HepG2 (cell line): ENCODE measurements around the gene SLC35A2. TPM values are rescaled to one million over a fixed set of nuclear protein-coding genes. Genes with fewer than 3 reads are reported as not detected.

Experiments used
- ATAC-seq: fragments of 200-7000 bp; cut with Tn5 transposase; 3 replicates; pipeline ENCODE4 v1.9.1; 2020; ENCODE audit warnings: mild to moderate bottlenecking, moderate library complexity
- BruUV-seq: library from RNA; stranded (reverse); fragments of 400-500 nt; replicated peaks from 2 replicates; lab custom pipeline; 2021; lab: Mats Ljungman, UMichigan
- CTCF ChIA-PET: fragments of 300-600 bp; formaldehyde crosslinking; extraction: SDS; loops from one replicate; lab custom pipeline; 2021; ENCODE audit warnings: low total read pairs, inconsistent platforms, low intra/inter-chr PET ratio; lab: Yijun Ruan, JAX
- POLR2A ChIA-PET: fragments of 350-600 bp; sonication (Branson Sonifier 250); formaldehyde crosslinking; loops from one replicate; lab custom pipeline; 2020; ENCODE audit warnings: antibody characterized with exemption, inconsistent platforms; lab: Yijun Ruan, JAX
- DNase-seq: peaks from one replicate; pipeline ENCODE4 v3.0.0-alpha.2; 2015; ENCODE audit warnings: low spot score
- FAIRE-seq: peaks from 3 replicates; lab custom pipeline; 2011; peaks lifted over from hg19 to GRCh38; lab: Jason Lieb, UNC
- H2AFZ ChIP-seq: one replicate; pipeline ENCODE4 v1.6.1; 2011; ENCODE audit warnings: low read length, inconsistent platforms
- H3K27ac ChIP-seq: fragments of 300-600 bp; 3 replicates; pipeline ENCODE4 v1.8.0; 2011; ENCODE audit warnings: mixed run types, mild to moderate bottlenecking, mixed read lengths, low read length, inconsistent platforms; ENCODE audit not compliant: insufficient read depth; ENCODE audit errors: extremely low read length
- H3K27me3 ChIP-seq, 2 experiments: fragments of 200-600 bp in 1 of 2; 2 replicates in 1 of 2; 3 replicates in 1 of 2; pipeline versions ENCODE4 v1.6.0 to v1.8.0; 2011; ENCODE audit warnings: low read length in 2 of 2, mild to moderate bottlenecking in 2 of 2, moderate library complexity in 2 of 2, inconsistent platforms in 1 of 2; ENCODE audit not compliant: insufficient read depth in 2 of 2, control insufficient read depth in 1 of 2
- H3K36me3 ChIP-seq, 2 experiments: fragments of 200-600 bp in 1 of 2; replicated peaks in 1 of 2; 2 replicates in 1 of 2; 3 replicates in 1 of 2; pipeline versions ENCODE4 v1.5.1 to v1.8.0; 2011; ENCODE audit warnings: low read length in 2 of 2, inconsistent platforms in 1 of 2; ENCODE audit not compliant: insufficient read depth in 2 of 2, control insufficient read depth in 1 of 2
- H3K4me1 ChIP-seq: 2 replicates; pipeline ENCODE4 v1.5.1; 2012; ENCODE audit warnings: low read length, inconsistent platforms; ENCODE audit not compliant: insufficient read depth
- H3K4me2 ChIP-seq: 2 replicates; pipeline ENCODE4 v1.6.0; 2011; ENCODE audit warnings: low read depth, low read length, inconsistent platforms
- H3K4me3 ChIP-seq, 3 experiments: fragments of 200-600 bp in 1 of 3; sonication (generic), shearing (Covaris generic) in 1 of 3; replicated peaks in 1 of 3; 2 replicates each; pipeline ENCODE4 v1.5.1; 2011 to 2016; ENCODE audit warnings: low read length in 3 of 3, inconsistent platforms in 2 of 3, low read depth in 2 of 3, mild to moderate bottlenecking in 2 of 3, control low read depth in 1 of 3, mixed read lengths in 1 of 3; ENCODE audit not compliant: insufficient read depth in 1 of 3
- H3K79me2 ChIP-seq: one replicate; pipeline ENCODE4 v1.6.1; 2011; ENCODE audit warnings: low read length, inconsistent platforms; ENCODE audit not compliant: insufficient read depth
- H3K9ac ChIP-seq: 2 replicates; pipeline ENCODE4 v1.6.0; 2011; ENCODE audit warnings: mild to moderate bottlenecking, low read depth, low read length, inconsistent platforms; ENCODE audit not compliant: insufficient read depth
- H3K9me3 ChIP-seq: 2 replicates; pipeline ENCODE4 v1.5.1; 2012; ENCODE audit warnings: mild to moderate bottlenecking, low read length
- H4K20me1 ChIP-seq: 2 replicates; pipeline ENCODE4 v1.6.0; 2011; ENCODE audit warnings: inconsistent platforms, mild to moderate bottlenecking, low read length, moderate library complexity; ENCODE audit not compliant: insufficient read depth
- CAMTA2 ChIP-seq: sonication (generic); formaldehyde crosslinking; IDR thresholded peaks from 2 replicates; pipeline ENCODE4 v1.4.0; 2020; ENCODE audit warnings: mild to moderate bottlenecking, missing genetic modification reagents, borderline replicate concordance
- DBP ChIP-seq: sonication (generic); formaldehyde crosslinking; IDR thresholded peaks from 2 replicates; pipeline ENCODE4 v1.4.0; 2020; ENCODE audit warnings: missing genetic modification reagents; ENCODE audit errors: not compliant biosample characterization
- HIC2 ChIP-seq: sonication (generic); formaldehyde crosslinking; IDR thresholded peaks from 2 replicates; pipeline ENCODE4 v1.9.0; 2022; ENCODE audit warnings: low read depth, missing genetic modification reagents
- HMG20B ChIP-seq: conservative IDR thresholded peaks from 2 replicates; pipeline ENCODE4 v1.6.1; 2016; ENCODE audit warnings: missing genetic modification reagents, missing compliant biosample characterization
- HMGA1 ChIP-seq: sonication (generic); formaldehyde crosslinking; conservative IDR thresholded peaks from 2 replicates; pipeline ENCODE4 v1.4.0; 2020; ENCODE audit warnings: missing genetic modification reagents
- ISX ChIP-seq: sonication (generic); formaldehyde crosslinking; conservative IDR thresholded peaks from 2 replicates; pipeline ENCODE4 v1.5.0; 2020; ENCODE audit warnings: missing genetic modification reagents
- PAX8 ChIP-seq: sonication (generic); formaldehyde crosslinking; IDR thresholded peaks from 2 replicates; pipeline ENCODE4 v1.8.0; 2022; ENCODE audit warnings: mild to moderate bottlenecking, missing genetic modification reagents, borderline replicate concordance
- YEATS2 ChIP-seq: sonication (generic); formaldehyde crosslinking; IDR thresholded peaks from 2 replicates; pipeline ENCODE4 v1.4.0; 2020; ENCODE audit warnings: missing genetic modification reagents, borderline replicate concordance
- ZNF430 ChIP-seq: sonication (generic); formaldehyde crosslinking; IDR thresholded peaks from 2 replicates; pipeline ENCODE4 v1.9.0; 2021; ENCODE audit warnings: mild to moderate bottlenecking, missing genetic modification reagents
- WGBS: methylation state at CpG from one replicate; pipeline ENCODE4 v1.1.6; 2017; ENCODE audit warnings: low lambda C conversion rate; 5-methylcytosine and 5-hydroxymethylcytosine counted together
- in situ Hi-C: cut with HindIII; loops from 2 replicates; pipeline ENCODE4 v1.10.0; 2017; ENCODE audit warnings: low pct_unique_long_range_greater_than_20kb; ENCODE audit not compliant: extremely low pct_ligation_motif_present
- intact Hi-C: fragments of 100-400 bp; cut with micrococcal nuclease; formaldehyde crosslinking; loops from one replicate; pipeline ENCODE4 v1.10.0; 2022; ENCODE audit not compliant: unreplicated experiment
- polyA plus RNA-seq, 8 experiments: library from polyadenylated mRNA; depleted of rRNA in 3 of 8; stranded (reverse) in 7 of 8; unstranded in 1 of 8; fragments of >200 nt; fragmentation: Illumina TruSeq in 4 of 8; extraction: Trizol in 4 of 8; gene quantifications; 2 replicates each; pipeline versions ENCODE4 v1.2.1 to v1.2.3, GENCODE V29; 2011 to 2016; ENCODE audit warnings: low read depth in 4 of 8, missing spikeins in 1 of 8, mixed read lengths in 1 of 8; ENCODE audit not compliant: insufficient read depth in 1 of 8
- total RNA-seq, 5 experiments: library from RNA; depleted of rRNA; stranded (reverse); fragments of >200 nt; fragmentation: Illumina TruSeq; extraction: Trizol; gene quantifications; 2 replicates each; pipeline ENCODE4 v1.2.3, GENCODE V29; 2016; ENCODE audit warnings: low read depth in 1 of 5
- TF ChIP-seq, protein P1 (sequence below): sonication (generic); formaldehyde crosslinking; IDR thresholded peaks from 2 replicates; pipeline ENCODE4 v1.4.0; 2020; ENCODE audit warnings: missing genetic modification reagents, borderline replicate concordance
- TF ChIP-seq, protein P2 (sequence below): sonication (generic); formaldehyde crosslinking; conservative IDR thresholded peaks from 2 replicates; pipeline ENCODE4 v1.4.0; 2020; ENCODE audit warnings: mild to moderate bottlenecking, missing genetic modification reagents, moderate library complexity

Gene SLC35A2
- total and polyA plus RNA-seq, 2 of the 13 experiments (the other 11 are each of a cell fraction or from before 2014, with no cell fraction given), result 32.1 to 40.8 TPM

GRCh38 chrX:48892896-48893295 is 18.6 kb downstream of the SLC35A2 start:
- in situ Hi-C loops (no loop called here), intact Hi-C loops (no loop called here)
- Histone ChIP-seq H3K4me3 (no peak overlapping the region), H3K36me3 (peaks cover 0 to 6% of the 10 kb centered on the region in 2 experiments; a peak in 1 of 5 replicates), H3K9ac (no peak overlapping the region), H3K27ac (no peak overlapping the region), H4K20me1 (no peaks in the 10 kb centered on the region; the same call in 1 of the 2 replicates), H3K79me2 (peaks cover 15% of the 10 kb centered on the region), H3K9me3 (no peaks in the 10 kb centered on the region), H3K4me1 (peaks cover 29% of the 10 kb centered on the region), H3K4me2 (no peak overlapping the region), H3K27me3 (no peaks in the 10 kb centered on the region), H2AFZ (no peak overlapping the region)
- ATAC-seq (no peak), DNase-seq (no peak), FAIRE-seq (no peak)
- WGBS, result no CpG with 5 or more reads among the region's 4 CpGs
- BruUV-seq, result no TSS peak
- CTCF ChIA-PET, result no interaction called here
- no peak for TF ChIP-seq CAMTA2
- no peak for TF ChIP-seq PAX8 (CRISPR knock-in tag)
- TF ChIP-seq HMG20B (CRISPR knock-in tag), result no peak
- TF ChIP-seq ISX (CRISPR knock-in tag), result no peak
- TF ChIP-seq DBP (CRISPR knock-in tag), result no peak
- TF ChIP-seq, protein P1, sequence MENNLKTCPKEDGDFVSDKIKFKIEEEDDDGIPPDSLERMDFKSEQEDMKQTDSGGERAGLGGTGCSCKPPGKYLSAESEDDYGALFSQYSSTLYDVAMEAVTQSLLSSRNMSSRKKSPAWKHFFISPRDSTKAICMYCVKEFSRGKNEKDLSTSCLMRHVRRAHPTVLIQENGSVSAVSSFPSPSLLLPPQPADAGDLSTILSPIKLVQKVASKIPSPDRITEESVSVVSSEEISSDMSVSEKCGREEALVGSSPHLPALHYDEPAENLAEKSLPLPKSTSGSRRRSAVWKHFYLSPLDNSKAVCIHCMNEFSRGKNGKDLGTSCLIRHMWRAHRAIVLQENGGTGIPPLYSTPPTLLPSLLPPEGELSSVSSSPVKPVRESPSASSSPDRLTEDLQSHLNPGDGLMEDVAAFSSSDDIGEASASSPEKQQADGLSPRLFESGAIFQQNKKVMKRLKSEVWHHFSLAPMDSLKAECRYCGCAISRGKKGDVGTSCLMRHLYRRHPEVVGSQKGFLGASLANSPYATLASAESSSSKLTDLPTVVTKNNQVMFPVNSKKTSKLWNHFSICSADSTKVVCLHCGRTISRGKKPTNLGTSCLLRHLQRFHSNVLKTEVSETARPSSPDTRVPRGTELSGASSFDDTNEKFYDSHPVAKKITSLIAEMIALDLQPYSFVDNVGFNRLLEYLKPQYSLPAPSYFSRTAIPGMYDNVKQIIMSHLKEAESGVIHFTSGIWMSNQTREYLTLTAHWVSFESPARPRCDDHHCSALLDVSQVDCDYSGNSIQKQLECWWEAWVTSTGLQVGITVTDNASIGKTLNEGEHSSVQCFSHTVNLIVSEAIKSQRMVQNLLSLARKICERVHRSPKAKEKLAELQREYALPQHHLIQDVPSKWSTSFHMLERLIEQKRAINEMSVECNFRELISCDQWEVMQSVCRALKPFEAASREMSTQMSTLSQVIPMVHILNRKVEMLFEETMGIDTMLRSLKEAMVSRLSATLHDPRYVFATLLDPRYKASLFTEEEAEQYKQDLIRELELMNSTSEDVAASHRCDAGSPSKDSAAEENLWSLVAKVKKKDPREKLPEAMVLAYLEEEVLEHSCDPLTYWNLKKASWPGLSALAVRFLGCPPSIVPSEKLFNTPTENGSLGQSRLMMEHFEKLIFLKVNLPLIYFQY (CRISPR knock-in tag), result no peak
- no peak for TF ChIP-seq HMGA1 (CRISPR knock-in tag)
- no peak for TF ChIP-seq YEATS2 (CRISPR knock-in tag)
- TF ChIP-seq, protein P2, sequence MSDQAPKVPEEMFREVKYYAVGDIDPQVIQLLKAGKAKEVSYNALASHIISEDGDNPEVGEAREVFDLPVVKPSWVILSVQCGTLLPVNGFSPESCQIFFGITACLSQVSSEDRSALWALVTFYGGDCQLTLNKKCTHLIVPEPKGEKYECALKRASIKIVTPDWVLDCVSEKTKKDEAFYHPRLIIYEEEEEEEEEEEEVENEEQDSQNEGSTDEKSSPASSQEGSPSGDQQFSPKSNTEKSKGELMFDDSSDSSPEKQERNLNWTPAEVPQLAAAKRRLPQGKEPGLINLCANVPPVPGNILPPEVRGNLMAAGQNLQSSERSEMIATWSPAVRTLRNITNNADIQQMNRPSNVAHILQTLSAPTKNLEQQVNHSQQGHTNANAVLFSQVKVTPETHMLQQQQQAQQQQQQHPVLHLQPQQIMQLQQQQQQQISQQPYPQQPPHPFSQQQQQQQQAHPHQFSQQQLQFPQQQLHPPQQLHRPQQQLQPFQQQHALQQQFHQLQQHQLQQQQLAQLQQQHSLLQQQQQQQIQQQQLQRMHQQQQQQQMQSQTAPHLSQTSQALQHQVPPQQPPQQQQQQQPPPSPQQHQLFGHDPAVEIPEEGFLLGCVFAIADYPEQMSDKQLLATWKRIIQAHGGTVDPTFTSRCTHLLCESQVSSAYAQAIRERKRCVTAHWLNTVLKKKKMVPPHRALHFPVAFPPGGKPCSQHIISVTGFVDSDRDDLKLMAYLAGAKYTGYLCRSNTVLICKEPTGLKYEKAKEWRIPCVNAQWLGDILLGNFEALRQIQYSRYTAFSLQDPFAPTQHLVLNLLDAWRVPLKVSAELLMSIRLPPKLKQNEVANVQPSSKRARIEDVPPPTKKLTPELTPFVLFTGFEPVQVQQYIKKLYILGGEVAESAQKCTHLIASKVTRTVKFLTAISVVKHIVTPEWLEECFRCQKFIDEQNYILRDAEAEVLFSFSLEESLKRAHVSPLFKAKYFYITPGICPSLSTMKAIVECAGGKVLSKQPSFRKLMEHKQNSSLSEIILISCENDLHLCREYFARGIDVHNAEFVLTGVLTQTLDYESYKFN (CRISPR knock-in tag), result no peak
- TF ChIP-seq ZNF430 (CRISPR knock-in tag), result no peak
- TF ChIP-seq HIC2 (CRISPR knock-in tag), result no peak
- POLR2A ChIA-PET, result no interaction called here
